HG03575 (cell line): Measurements from ENCODE around the gene ABCB1.
"Not testable (repeated sequence)": the region's sequence is repeated elsewhere in the genome, so short reads cannot be mapped to it uniquely, and the experiment has no call there.

Source experiments
- ATAC-seq: cut with Tn5 transposase; IDR thresholded peaks from one replicate; pipeline ENCODE4 v1.9.1; 2021; ENCODE audit not compliant: unreplicated experiment, insufficient number of reproducible peaks, low FRiP score; ENCODE audit errors: extremely low read depth

ABCB1 gene

GRCh38 chr7:87589631-87590030, 11.1 kb downstream of the ABCB1 start:
- ATAC-seq: no peak

- no peak for ATAC-seq
These were observed 19.0 kb downstream of the ABCB1 start for GRCh38 chr7:87581723-87582122.

- ATAC-seq: no peak
These were observed 20.0 kb downstream of the ABCB1 start for GRCh38 chr7:87580636-87581035.

GRCh38 chr7:87575521-87575920, 25.2 kb downstream of the ABCB1 start:
- ATAC-seq: no peak

- ATAC-seq: no peak
These were observed 26.1 kb downstream of the ABCB1 start for GRCh38 chr7:87574630-87575029.

- ATAC-seq: not testable (repeated sequence)
These were observed 28.2 kb downstream of the ABCB1 start for GRCh38 chr7:87572513-87572912.

- no peak for ATAC-seq
These were observed 30.5 kb downstream of the ABCB1 start for GRCh38 chr7:87570178-87570577.

- ATAC-seq: no peak
These were observed 33.6 kb downstream of the ABCB1 start for GRCh38 chr7:87567052-87567451.

GRCh38 chr7:87566311-87566900, 34.3 kb downstream of the ABCB1 start:
- no peak for ATAC-seq

- no peak for ATAC-seq
These were observed 34.8 kb downstream of the ABCB1 start for GRCh38 chr7:87565877-87566276.

- no peak for ATAC-seq
These were observed 36.3 kb downstream of the ABCB1 start for GRCh38 chr7:87564296-87564963.

- no peak for ATAC-seq
These were observed 39.0 kb downstream of the ABCB1 start for GRCh38 chr7:87561702-87562101.

- ATAC-seq: no peak
These were observed 39.6 kb downstream of the ABCB1 start for GRCh38 chr7:87561102-87561501.

- no peak for ATAC-seq
These were observed 48.3 kb downstream of the ABCB1 start for GRCh38 chr7:87552351-87552900.

- no peak for ATAC-seq
These were observed 52.4 kb downstream of the ABCB1 start for GRCh38 chr7:87548123-87548919.

- ATAC-seq: no peak
These were observed 54.9 kb downstream of the ABCB1 start for GRCh38 chr7:87545760-87546159.

- no peak for ATAC-seq
These were observed 57.1 kb downstream of the ABCB1 start for GRCh38 chr7:87543623-87544022.

- no peak for ATAC-seq
These were observed 59.0 kb downstream of the ABCB1 start for GRCh38 chr7:87541648-87542047.

GRCh38 chr7:87538052-87538451, 62.6 kb downstream of the ABCB1 start:
- no peak for ATAC-seq

- no peak for ATAC-seq
These were observed 66.6 kb downstream of the ABCB1 start for GRCh38 chr7:87534072-87534471.
